Gastrocnemius medialis (tissue), 4 donors: Measurements from ENCODE around the gene GCNA. TPM values are rescaled to one million over a fixed set of nuclear protein-coding genes. Genes with fewer than 3 reads are reported as not detected.

Experiments
- ATAC-seq, 2 donors: fragments of 150-250 bp; one replicate each; pipeline ENCODE4 v1.9.1; 2016
- DNase-seq, 2 donors: peaks; one replicate each; pipeline ENCODE4 v3.0.0-alpha.2; 2019
- H3K27ac ChIP-seq, 4 donors: fragments of 200-600 bp; sonication (generic); 1 replicate in 1 of 4; 2 replicates in 3 of 4; pipeline ENCODE4 v1.5.1; 2016 to 2018; ENCODE audit warnings: mild to moderate bottlenecking in 2 of 4, moderate library complexity in 1 of 4
- H3K27me3 ChIP-seq, 3 donors: fragments of 200-600 bp; sonication (generic) in 2 of 3; 1 replicate in 1 of 3; 2 replicates in 2 of 3; pipeline versions ENCODE4 v1.5.1 to v1.6.0; 2016 to 2019; ENCODE audit warnings: mild to moderate bottlenecking in 1 of 3, moderate library complexity in 1 of 3
- H3K36me3 ChIP-seq, 2 donors: fragments of 200-600 bp; sonication (generic) in 1 of 2; one replicate each; pipeline ENCODE4 v1.5.1; 2017 to 2018
- H3K4me1 ChIP-seq, 2 donors: fragments of 200-600 bp; sonication (generic) in 1 of 2; one replicate each; pipeline ENCODE4 v1.5.1; 2016 to 2017; ENCODE audit warnings: mild to moderate bottlenecking in 2 of 2
- H3K4me3 ChIP-seq, 4 donors: fragments of 200-600 bp; sonication (generic) in 3 of 4; 1 replicate in 1 of 4; 2 replicates in 3 of 4; pipeline ENCODE4 v1.5.1; 2016 to 2019; ENCODE audit warnings: mild to moderate bottlenecking in 2 of 4
- H3K9me3 ChIP-seq, 3 donors: fragments of 200-600 bp; sonication (generic) in 2 of 3; 1 replicate in 1 of 3; 2 replicates in 2 of 3; pipeline ENCODE4 v1.5.1; 2016 to 2019
- CTCF ChIP-seq, 5 experiments: fragments of 450-650 bp in 3 of 5; fragments of 200-600 bp in 2 of 5; sonication (generic) in 2 of 5; IDR thresholded peaks in 4 of 5; conservative IDR thresholded peaks in 1 of 5; 1 replicate in 4 of 5; 2 replicates in 1 of 5; pipeline ENCODE4 v1.5.1; 2016 to 2019; ENCODE audit warnings: antibody characterized with exemption in 5 of 5, mild to moderate bottlenecking in 3 of 5, moderate library complexity in 3 of 5
- POLR2A ChIP-seq, 2 donors: fragments of 450-650 bp; IDR thresholded peaks; one replicate each; pipeline ENCODE4 v1.6.1; 2017; ENCODE audit warnings: antibody characterized with exemption in 2 of 2, mild to moderate bottlenecking in 2 of 2, moderate library complexity in 2 of 2
- in situ Hi-C, 4 donors: fragments of 200-750 bp; cut with MboI; loops; one replicate each; pipeline versions ENCODE4 v1.15.0 to v1.8.0; 2017; ENCODE audit warnings: low sequenced_read_pairs in 4 of 4
- intact Hi-C: fragments of 100-400 bp; cut with DNase I; formaldehyde crosslinking; loops from one replicate; pipeline ENCODE4 v1.15.1; 2023; ENCODE audit warnings: low total_unique reads
- total RNA-seq, 4 donors: library from RNA; depleted of rRNA; stranded (reverse); fragments of >200 nt; gene quantifications; one replicate each; pipeline versions ENCODE4 v1.1.0 to v1.2.3, GENCODE V29; 2016

Gene GCNA
- total RNA-seq, 4 donors from 2014 or later = 0.95 to 5.4 (median 1.4) TPM

- Histone ChIP-seq H3K4me1 (peaks cover 9 to 13% of the 10 kb centered on the region in 2 donors), H3K36me3 (peaks cover 0 to 8% of the 10 kb centered on the region in 2 donors), H3K27me3 (no peaks in the 10 kb centered on the region), H3K9me3 (no peaks in the 10 kb centered on the region), H3K27ac (no peak within 1 kb of the TSS), H3K4me3 (no peak within 1 kb of the TSS)
- in situ Hi-C loops = no loop called here
- TF ChIP-seq CTCF (IDR thresholded peaks at IDR 0.05 in 4 of 5, conservative IDR thresholded peaks at IDR 0.05 in 1 of 5) (no peak), POLR2A (IDR thresholded peaks at IDR 0.05) (no peak)
- intact Hi-C loops = no loop called here
- no peak for ATAC-seq
- DNase-seq = no peak
Measured at GRCh38 chrX:71618303-71618721, 40.1 kb downstream of the GCNA start, which contains the start of gene CXCR3. Gene CXCR3 (minus strand): TSS chrX:71618511. CDS start chrX:71618449, 62 bp downstream.

GRCh38 chrX:71618787-71619186, 40.5 kb downstream of the GCNA start:
- DNase-seq (no peak), ATAC-seq (no peak)
- Histone ChIP-seq H3K4me3 (no peak overlapping the region), H3K27ac (no peak overlapping the region), H3K27me3 (no peaks in the 10 kb centered on the region), H3K4me1 (peaks cover 9 to 15% of the 10 kb centered on the region in 2 donors), H3K36me3 (peaks cover 0 to 3% of the 10 kb centered on the region in 2 donors), H3K9me3 (no peaks in the 10 kb centered on the region)
- in situ Hi-C loops (no loop called here), intact Hi-C loops (no loop called here)
- TF ChIP-seq POLR2A (IDR thresholded peaks at IDR 0.05) (no peak), CTCF (IDR thresholded peaks at IDR 0.05 in 4 of 5, conservative IDR thresholded peaks at IDR 0.05 in 1 of 5) (no peak)

- TF ChIP-seq CTCF (IDR thresholded peaks at IDR 0.05 in 4 of 5, conservative IDR thresholded peaks at IDR 0.05 in 1 of 5) (no peak), POLR2A (IDR thresholded peaks at IDR 0.05) (no peak)
Measured at GRCh38 chrX:71619193-71619592, 41.0 kb downstream of the GCNA start.

GRCh38 chrX:71619986-71620385, 41.7 kb downstream of the GCNA start:
- Histone ChIP-seq H3K36me3 (no peaks in the 10 kb centered on the region), H3K9me3 (no peaks in the 10 kb centered on the region), H3K27me3 (no peaks in the 10 kb centered on the region), H3K27ac (no peak overlapping the region), H3K4me3 (no peak overlapping the region), H3K4me1 (peaks cover 9 to 15% of the 10 kb centered on the region in 2 donors)
- in situ Hi-C loops = no loop called here
- intact Hi-C loops = no loop called here
- ATAC-seq (no peak), DNase-seq (no peak)
- no peak for TF ChIP-seq POLR2A (IDR thresholded peaks at IDR 0.05)
- TF ChIP-seq CTCF (IDR thresholded peaks at IDR 0.05 in 4 of 5, conservative IDR thresholded peaks at IDR 0.05 in 1 of 5) = no peak

More at GRCh38 chrX:71619193-71619592, 41.0 kb downstream of the GCNA start:
- H3K27me3 ChIP-seq = no peaks in the 10 kb centered on the region
- no peak for DNase-seq
- H3K36me3 ChIP-seq = no peaks in the 10 kb centered on the region
- in situ Hi-C loops (no loop called here), intact Hi-C loops (no loop called here)
- H3K9me3 ChIP-seq = no peaks in the 10 kb centered on the region
- H3K27ac ChIP-seq = no peak overlapping the region
- ATAC-seq = no peak
- H3K4me3 ChIP-seq = no peak overlapping the region
- peaks cover 9 to 15% of the 10 kb centered on the region in 2 donors for H3K4me1 ChIP-seq

GRCh38 chrX:71621603-71622002, 43.4 kb downstream of the GCNA start:
- H3K4me1 ChIP-seq = peaks cover 9 to 15% of the 10 kb centered on the region in 2 donors
- DNase-seq (no peak), ATAC-seq (no peak)
- H3K36me3 ChIP-seq = no peaks in the 10 kb centered on the region
- H3K4me3 ChIP-seq = no peak overlapping the region
- H3K27ac ChIP-seq = peak overlapping the region; percentile 56 to 86 (median 73)
- in situ Hi-C loops = no loop called here
- no peaks in the 10 kb centered on the region for H3K9me3 ChIP-seq
- H3K27me3 ChIP-seq = no peaks in the 10 kb centered on the region
- no peak for TF ChIP-seq POLR2A (IDR thresholded peaks at IDR 0.05)
- intact Hi-C loops = no loop called here
